ENCODE measurements around the gene FAM204A.
A peak's percentile ranks its signal among the peaks of the same experiment; 100 is the strongest.

FAM204A gene

GRCh38 chr10:118277871-118278270 lies 64.3 kb downstream of the FAM204A start:
- no peak for DNase-seq

DNA sequence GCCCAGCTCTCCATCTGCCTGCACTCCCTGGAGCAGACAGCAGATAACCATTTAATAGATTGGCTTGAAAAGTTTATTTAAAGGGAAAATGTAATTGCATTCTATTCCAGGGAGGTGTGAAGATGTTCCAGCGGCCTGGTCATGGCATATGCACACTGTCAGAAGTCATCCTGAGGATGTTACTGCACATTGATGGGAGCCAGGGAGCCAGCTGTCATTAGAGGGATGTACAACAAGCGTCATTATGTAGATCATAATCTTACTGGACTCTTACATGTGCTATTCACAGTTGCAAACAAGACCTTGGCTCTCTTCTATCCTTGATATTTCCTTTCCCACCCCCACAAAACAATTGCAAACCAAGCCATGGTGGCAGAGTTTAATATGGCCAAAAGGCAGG lies 65.4 kb downstream of the FAM204A start:
- no peak for DNase-seq

DNA sequence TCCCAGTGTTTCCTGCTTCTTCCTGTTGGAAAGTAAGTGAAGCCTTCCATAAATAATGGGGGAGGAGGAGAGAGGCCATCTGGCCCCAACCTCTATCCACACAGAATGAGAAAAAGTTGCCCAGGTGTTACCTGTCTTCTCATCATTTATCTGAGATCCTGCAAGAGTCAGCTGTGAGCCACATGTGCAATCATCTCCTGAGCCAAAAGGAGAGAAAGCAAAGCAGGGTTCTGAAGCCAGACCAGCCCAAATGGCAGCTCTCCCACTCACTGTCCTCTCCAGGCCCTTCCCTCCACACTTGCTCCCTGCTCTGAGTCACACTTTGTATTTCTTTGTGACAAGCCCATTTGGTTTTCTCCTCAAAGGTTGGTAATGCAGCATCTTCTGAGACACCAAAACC lies 65.9 kb downstream of the FAM204A start:
- DNase-seq: no peak

DNA sequence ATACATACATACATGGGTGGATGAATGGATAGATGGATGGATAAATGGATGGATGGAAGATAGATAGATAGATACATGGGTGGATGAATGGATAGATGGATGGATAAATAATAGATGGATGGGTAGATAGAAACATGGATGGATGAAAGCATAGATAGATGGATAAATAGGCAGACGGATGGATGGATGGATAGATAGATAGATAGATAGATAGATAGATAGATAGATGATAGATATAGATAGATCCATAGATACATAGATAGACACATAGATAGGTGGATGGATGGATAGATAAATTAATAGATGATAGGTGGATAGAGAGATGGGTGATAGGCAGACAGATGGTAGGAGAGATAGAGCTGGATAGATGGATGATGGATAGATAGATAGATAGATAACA lies 68.5 kb downstream of the FAM204A start:
- DNase-seq: no peak

DNA sequence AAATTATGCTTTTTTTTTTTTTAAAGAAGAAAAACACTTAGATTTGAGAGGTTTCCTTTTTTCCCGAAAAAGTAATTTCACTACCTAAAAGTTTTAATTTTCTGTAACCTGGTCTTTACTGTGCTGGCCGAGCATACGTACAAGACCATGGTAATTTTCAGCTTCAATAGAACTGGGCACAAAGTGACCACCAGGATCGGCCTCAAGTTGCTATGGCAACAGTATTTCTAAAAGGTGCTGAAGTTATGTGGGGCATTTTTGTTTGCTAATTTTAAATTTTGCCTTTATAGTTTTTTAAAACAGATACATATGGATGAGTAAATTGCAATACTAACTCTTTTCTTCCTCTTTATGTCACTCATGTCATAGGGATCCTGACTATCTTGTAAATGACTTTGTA lies 69.4 kb downstream of the FAM204A start:
- no peak for DNase-seq

DNA sequence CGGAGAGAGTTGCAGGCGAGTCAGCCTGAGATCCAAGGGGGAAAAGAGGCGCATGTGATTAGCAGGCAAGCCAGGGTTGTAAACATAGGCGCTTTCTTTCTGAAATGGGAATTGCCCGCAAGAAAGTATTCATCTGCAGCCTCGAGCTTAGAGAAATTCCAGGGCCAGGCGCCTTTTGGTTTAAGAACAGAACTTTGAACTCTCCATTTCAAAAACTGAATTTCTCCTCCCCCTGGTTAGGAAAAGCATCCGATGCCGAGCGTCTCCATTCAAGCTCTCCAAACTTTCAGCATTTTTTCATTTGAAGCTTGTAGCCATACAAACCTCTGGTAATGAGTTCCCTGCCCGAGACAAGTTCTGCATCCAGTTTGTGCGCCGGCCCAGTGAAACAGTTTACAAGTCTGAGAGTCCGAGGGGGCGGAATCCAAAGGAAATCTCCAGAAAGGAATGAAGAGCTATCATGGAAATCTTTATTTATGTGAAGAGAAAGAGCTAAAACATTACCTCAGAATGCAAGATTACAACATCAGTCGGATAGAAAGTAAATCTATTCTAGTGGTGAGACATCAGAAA lies 69.9 kb downstream of the FAM204A start:
- no peak for DNase-seq

DNA sequence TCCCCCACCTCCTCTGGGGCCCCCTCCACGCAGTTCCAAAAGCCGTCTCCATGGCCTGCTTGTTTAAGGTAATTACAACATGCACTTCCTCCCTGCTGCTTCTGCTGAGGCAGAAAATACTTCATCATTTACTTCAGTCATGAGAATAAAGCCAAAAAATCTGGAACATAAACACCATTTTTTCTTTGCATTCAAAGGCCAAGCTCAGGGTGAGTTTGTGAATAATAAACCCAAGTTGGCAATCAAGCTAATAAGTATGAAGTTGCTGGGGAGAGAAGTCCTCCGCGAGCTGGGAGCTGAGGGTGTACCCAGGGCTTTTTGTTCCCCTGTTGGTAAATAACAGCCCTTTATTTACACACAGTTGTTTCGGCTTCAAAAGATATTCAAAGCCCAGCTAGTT lies 70.5 kb downstream of the FAM204A start:
- no peak for DNase-seq

DNA sequence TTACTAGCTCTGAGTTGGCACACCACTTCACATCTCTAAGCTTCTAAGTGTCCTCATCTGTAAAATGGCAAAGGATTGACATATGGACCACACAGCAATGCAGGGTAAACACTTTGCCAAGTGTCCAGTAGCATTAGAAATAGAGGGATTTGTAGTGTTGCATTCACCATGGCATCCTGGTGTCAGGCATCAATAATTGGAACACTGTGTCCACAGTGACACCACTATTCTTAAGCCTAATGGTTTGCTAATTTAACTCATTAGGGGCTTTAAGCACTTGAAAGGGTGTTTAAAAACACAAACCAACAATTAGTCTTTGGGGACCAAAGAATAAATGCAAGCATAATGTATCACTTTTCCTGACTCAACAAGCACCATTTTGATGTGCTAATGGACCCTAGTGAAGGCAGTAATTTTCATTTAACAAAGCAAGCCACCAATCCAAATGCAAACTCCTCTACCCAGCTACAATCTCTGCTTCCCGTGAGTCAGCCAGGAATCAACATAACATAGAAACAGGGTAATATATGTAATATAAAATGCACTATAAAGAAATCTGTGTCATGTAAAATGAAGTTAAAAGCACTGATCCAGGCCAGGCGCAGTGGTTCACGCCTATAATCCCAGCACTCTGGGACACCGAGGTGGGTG lies 75.9 kb downstream of the FAM204A start:
- DNase-seq: no peak

DNA sequence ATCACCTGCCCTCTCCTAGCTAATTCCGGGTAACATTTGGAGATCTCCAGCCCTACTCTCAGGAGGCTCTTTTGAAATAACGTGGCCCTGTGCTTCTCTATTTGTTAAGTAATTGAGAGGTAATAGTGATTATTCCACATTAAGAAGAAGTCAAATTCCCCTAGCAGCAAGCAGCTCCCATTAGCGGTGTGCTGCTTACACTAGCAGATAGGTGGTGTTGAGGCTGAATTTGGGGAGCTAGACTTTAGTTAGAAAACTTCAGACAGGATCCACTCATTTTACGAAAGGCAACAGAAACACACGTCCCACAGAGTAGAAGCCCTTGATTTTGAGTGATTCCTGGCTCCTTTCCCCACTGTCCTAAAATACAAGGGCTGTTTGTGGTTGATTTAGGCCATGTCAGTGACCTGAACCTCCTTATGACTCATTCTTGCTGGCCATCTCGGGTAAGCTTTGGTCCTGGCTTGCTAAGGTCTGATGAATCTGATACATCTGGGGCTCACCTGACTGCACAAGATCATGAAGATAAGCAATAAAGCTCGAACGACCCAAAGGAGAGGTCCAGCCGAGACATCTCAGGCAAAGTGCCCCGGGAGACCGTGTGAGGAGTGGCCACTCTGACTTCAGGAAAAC lies 77.2 kb downstream of the FAM204A start:
- no peak for DNase-seq

DNA sequence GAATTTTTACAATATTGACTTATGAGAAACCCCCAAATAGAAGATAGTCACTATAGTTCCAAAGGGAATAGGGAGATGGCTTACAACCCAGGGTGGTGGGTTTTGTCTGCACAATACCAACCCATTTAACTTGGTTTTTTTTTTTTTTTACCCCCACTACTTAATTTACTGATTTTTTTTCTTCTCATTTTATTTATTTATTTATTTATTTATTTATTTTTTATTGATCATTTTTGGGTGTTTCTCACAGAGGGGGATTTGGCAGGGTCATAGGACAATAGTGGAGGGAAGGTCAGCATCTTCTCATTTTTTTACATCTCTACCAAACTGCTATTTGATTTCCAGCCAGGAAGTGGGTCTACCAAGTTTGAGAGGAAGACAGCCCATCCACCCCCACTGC lies 77.9 kb downstream of the FAM204A start:
- no peak for DNase-seq

GRCh38 chr10:118262538-118262937 lies 79.6 kb downstream of the FAM204A start:
- DNase-seq: no peak

DNA sequence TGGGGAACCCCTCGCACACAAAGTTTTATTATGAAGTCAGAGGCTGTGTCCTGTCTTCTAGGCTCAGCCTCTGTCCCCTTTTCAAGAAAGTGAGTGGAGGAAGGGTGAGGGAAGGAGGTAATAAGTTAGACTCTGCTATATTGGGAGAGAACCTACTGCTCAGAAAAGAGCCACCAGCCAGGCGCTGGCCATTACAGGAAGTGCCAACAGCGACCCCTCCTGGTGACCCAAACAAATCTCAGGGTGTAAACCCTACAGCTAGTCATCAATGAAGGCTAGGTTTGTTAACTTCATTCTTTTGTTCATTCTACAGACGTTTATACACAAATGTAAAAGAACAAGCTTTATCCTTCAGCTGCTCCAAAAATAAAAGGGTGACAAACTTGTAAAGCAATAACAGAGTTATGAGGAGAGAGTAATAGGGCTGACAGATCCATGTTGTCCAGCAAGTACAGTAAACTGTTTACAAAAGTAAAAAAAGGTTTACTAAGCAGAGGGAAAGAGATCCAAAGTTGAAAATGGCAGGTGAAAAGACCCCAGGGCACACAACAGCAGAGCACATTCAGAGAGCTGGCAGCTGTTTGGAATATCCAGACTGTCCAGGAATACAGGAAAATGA lies 82.7 kb downstream of the FAM204A start:
- DNase-seq: peak; percentile 66

DNA sequence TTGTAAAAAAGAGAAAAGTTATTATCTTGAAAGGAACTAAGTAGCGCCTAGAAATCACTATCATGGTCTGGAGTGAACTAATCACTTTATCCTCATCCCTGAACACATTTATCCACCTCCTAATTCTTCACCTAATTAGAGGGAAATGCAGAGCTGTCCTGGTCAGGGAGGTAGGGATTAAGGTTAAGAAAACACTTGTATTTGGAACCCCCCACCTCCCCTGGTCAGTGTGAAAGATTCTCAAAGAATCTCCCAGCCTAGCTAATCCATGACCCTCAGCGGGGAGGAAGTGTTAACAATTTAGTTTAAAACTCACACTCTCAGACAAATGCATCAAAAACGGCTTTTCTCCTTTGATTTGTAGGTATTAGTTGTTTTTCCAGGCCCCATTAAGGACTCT lies 83.8 kb downstream of the FAM204A start:
- DNase-seq: no peak

DNA sequence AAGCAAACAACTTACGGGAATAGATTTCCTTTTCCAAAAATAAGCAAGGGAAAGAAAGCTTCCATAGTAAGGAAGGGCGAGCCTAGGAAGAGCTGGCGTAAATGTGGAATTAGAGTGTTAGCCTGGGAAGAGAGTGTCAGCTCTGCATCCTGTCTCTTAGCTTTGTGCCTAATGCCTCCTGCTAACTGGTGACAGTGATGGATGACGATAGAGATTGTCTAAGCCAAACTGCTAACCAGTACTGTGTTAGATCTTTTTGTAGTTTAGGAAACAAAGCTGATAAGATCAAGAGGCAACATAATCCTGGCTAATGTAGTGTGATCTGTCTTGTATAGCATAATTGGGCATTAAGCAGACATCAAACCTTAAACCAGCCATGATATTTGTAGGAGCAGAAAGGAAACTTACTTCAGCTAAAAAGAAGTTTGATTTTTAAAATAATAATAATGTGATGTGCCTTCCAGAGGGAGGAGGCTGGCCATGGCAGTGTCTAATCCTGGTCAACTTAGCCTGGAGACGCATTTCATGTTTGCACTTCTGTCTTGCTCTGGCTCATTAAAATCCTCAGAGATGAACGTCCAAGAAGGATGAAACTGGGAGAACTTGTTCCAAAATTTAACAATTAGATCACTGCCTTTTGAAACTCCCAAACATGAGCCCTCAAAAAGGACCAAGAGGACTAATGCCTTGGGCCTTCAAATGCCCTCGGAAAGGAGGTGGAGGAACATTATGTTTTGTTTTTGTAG lies 85.1 kb downstream of the FAM204A start:
- DNase-seq: no peak

GRCh38 chr10:118256209-118256608 lies 85.9 kb downstream of the FAM204A start:
- no peak for DNase-seq

DNA sequence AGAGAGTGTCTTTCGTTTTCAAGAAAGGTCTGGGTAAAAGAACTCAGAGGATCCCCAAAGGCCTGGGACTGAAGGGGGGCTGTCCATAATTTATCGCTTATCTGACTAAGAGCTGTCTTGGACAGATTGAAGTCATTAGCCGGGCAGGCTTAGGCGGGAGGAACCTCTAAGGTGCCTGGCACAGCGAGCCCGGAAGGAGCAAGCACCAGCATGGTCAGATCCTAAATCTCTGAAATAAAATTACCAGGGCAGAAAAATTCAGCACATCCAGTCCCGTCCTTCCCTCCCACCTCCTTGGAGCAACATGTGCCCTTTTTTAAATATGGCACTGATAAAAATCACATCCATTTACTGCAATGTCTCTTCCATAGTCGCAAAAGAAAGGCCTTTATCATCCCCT lies 86.8 kb downstream of the FAM204A start:
- no peak for DNase-seq

DNA sequence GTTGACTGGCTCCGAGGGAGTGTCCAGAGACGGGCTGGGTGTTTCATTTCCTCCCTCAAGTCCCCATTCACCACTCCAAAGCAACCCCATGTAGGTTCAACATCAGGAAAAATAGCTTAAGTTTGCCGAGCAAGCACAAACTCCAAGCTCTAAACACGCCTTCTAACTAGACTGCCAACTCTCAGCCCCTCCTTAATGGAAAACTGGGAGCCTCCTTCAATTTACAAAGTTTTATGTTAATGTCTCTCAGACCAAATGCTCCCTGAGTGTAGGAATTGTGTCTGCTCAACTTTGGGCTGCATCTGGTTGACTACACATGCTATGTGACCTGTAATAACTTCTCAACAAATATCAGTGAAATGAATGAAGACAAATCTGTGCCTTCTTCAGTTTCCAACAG lies 87.5 kb downstream of the FAM204A start:
- no peak for DNase-seq

DNA sequence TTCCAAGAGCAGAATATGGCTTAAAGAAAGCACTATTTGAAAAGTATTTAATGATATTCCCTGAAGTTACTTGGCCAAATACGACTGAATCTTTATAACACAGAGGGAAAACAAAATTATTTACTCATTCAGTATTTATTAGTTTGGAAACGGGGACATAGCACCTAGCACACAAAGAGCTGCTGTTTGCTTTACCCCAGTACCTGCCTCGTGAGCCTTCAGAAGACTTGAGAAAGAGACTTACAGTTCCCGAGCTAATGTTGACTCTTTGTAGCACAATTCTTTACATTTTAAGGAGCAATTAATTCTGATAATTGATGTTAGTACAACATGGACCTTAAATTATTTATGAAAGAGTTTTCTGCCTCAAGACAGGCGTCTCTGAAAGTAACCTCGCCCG lies 88.7 kb downstream of the FAM204A start:
- no peak for DNase-seq

DNA sequence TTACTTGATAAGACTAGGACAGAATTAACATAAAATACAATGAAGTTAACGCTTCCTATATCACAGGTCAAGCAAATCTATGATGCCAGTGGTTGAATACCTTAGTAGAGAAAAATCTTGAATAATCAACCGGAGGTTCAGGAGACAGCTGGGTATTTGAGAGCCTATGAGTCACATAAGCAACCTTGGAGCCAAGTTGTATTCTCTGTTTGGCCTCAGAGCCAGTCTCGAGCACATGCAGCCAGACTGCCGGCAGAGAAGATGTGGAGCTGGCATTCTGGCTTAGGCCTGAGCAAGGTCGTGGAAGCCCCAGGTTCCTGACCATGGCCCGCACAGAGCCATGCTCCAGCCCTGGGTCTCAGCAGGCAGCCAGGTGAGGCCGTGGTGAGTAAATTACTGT lies 90.3 kb downstream of the FAM204A start:
- DNase-seq: no peak

- DNase-seq: no peak
Observed at GRCh38 chr10:118249714-118250113, 92.4 kb downstream of the FAM204A start.
